Heart left ventricle (tissue), 16 donors: ENCODE measurements around the gene PLXNB3. TPM values are rescaled to one million over a fixed set of nuclear protein-coding genes. Genes with fewer than 3 reads are reported as not detected.

Experiments
- ATAC-seq, 4 donors: fragments of 200-7000 bp; cut with Tn5 transposase; one replicate each; pipeline ENCODE4 v1.9.1; 2020 to 2022; ENCODE audit warnings: moderate library complexity in 4 of 4, mild to moderate bottlenecking in 3 of 4, moderate number of reproducible peaks in 1 of 4
- DNase-seq, 5 donors: peaks; one replicate each; pipeline ENCODE4 v3.0.0-alpha.2; 2020
- H3K27ac ChIP-seq, 12 donors: fragments of 200-600 bp; sonication (generic) in 4 of 12; one replicate each; pipeline versions ENCODE4 v1.5.0 to v1.8.0; 2016 to 2022; ENCODE audit warnings: mild to moderate bottlenecking in 2 of 12
- H3K27me3 ChIP-seq, 9 donors: fragments of 200-600 bp; sonication (generic) in 2 of 9; one replicate each; pipeline versions ENCODE4 v1.5.1 to v1.8.0; 2016 to 2022; ENCODE audit warnings: mild to moderate bottlenecking in 3 of 9
- H3K36me3 ChIP-seq, 9 donors: fragments of 200-600 bp; sonication (generic) in 2 of 9; one replicate each; pipeline versions ENCODE4 v1.5.0 to v1.8.0; 2018 to 2022; ENCODE audit warnings: mild to moderate bottlenecking in 2 of 9
- H3K4me1 ChIP-seq, 12 donors: fragments of 200-600 bp; sonication (generic) in 4 of 12; one replicate each; pipeline versions ENCODE4 v1.5.0 to v1.8.0; 2016 to 2022; ENCODE audit warnings: mild to moderate bottlenecking in 3 of 12
- H3K4me3 ChIP-seq, 12 donors: fragments of 200-600 bp; sonication (generic) in 4 of 12; one replicate each; pipeline versions ENCODE4 v1.5.0 to v1.8.0; 2017 to 2022; ENCODE audit warnings: mild to moderate bottlenecking in 9 of 12, moderate library complexity in 4 of 12
- H3K9me3 ChIP-seq, 12 donors: fragments of 200-600 bp; sonication (generic) in 4 of 12; one replicate each; pipeline versions ENCODE4 v1.5.0 to v1.8.0; 2016 to 2022; ENCODE audit warnings: mild to moderate bottlenecking in 1 of 12
- CTCF ChIP-seq, 12 donors: fragments of 200-600 bp; sonication (generic) in 4 of 12; IDR thresholded peaks; one replicate each; pipeline versions ENCODE4 v1.5.0 to v1.8.0; 2018 to 2022; ENCODE audit warnings: antibody characterized with exemption in 12 of 12, mild to moderate bottlenecking in 5 of 12
- POLR2A ChIP-seq, 2 donors: fragments of 450-650 bp; IDR thresholded peaks; one replicate each; pipeline ENCODE4 v1.6.1; 2017; ENCODE audit warnings: antibody characterized with exemption in 2 of 2, mild to moderate bottlenecking in 2 of 2, moderate library complexity in 2 of 2
- WGBS, 4 donors: extraction: QIAGEN DNeasy Blood & Tissue Kit in 2 of 4; methylation state at CpG; one replicate each; pipeline versions ENCODE4 v1.1.5 to v1.1.7; 2013 to 2018; 5-methylcytosine and 5-hydroxymethylcytosine counted together
- intact Hi-C, 10 donors: fragments of 100-400 bp; cut with DNase I; formaldehyde crosslinking; loops; one replicate each; pipeline versions ENCODE4 v1.11.1 to v1.14.2; 2022
- polyA plus RNA-seq, 2 donors: library from polyadenylated mRNA; stranded (reverse); fragments of 200-250 nt; gene quantifications; one replicate each; pipeline ENCODE4 v1.2.3, GENCODE V29; 2013
- total RNA-seq, 9 donors: library from RNA; depleted of rRNA in 2 of 9; stranded (reverse); fragments of >200 nt in 2 of 9; fragmentation: NEBNext Ultra II Directional in 3 of 9; extraction: Animal tissue kit (Norgen Biotek cat#: 25700) in 3 of 9; gene quantifications; one replicate each; pipeline versions ENCODE4 v1.1.0 to v1.2.4, GENCODE V29; 2016 to 2023
- donor health status: ischemic (EF 13 %, LVEDD 7.1; RV severe dilation, severe dysfunction).
- donor health status: healthy with polysubstance abuse.
- donor health status: DM: no; HTN: yes; CAD: no.
- donor health status: DM: no; HTN: no; CAD: no.
- donor health status: ischemic (EF 25% LVEDD 6.9; RV normal size, moderate dysfunction).
- donor health status: ischemic (EF 25% LVEDD 5.7; RV mildly dilated, moderate dysfunction).
- donor health status: healthy.
- donor health status: DM: yes; HTN: yes; CAD: no.
- donor health status: ischemic (EF 35%, LVEDD 5.7; RV mildly dilated, moderate dysfunction).
- donor health status: nonischemic (EF 11% LVEDD 7.7; RV severe dilation, severe dysfunction).
- donor health status: DM: yes; HTN: yes; CAD: no.
- donor health status: PGD.
- donor health status: ischemic (EF 29% LVEDD 5.4; RV normal size, mild dysfunction).
- donor health status: nonischemic (EF 23%, LVEDD 6.1; RV moderate dilation, normal function).

The PLXNB3 gene
- total and polyA plus RNA-seq, 11 donors, result 0.51 to 8.6 (median 2.8) TPM

- Histone ChIP-seq H3K36me3 (peaks cover 0 to 37% (median 24%) of the 10 kb centered on the region in 9 donors), H3K27me3 (peaks cover 0 to 4% (median 0%) of the 10 kb centered on the region in 9 donors), H3K9me3 (peaks cover 0 to 26% (median 0%) of the 10 kb centered on the region in 12 donors), H3K4me1 (peaks cover 0 to 35% (median 19%) of the 10 kb centered on the region in 12 donors), H3K4me3 (no peak overlapping the region), H3K27ac (no peak overlapping the region)
- TF ChIP-seq CTCF (IDR thresholded peaks at IDR 0.05) (no peak), POLR2A (IDR thresholded peaks at IDR 0.05) (no peak)
- DNase-seq (no peak), ATAC-seq (no peak)
- WGBS, 4 donors, result 74 to 81% (median 77%) methylated on average over 17 of the region's 17 CpGs
- intact Hi-C loops, result loop anchor here in 3 of 10 donors (5.0 to 10.0 kb wide), 2 partner anchors 134 to 136 kb away; partner anchors contain the start of gene ARHGAP4 (in 3 of the 3)
These were observed 27.2 kb downstream of the PLXNB3 start for GRCh38 chrX:153791104-153791852.

- peaks cover 0 to 34% (median 23%) of the 10 kb centered on the region in 9 donors for H3K36me3 ChIP-seq
- intact Hi-C loops, result loop anchor here in 3 of 10 donors (5.0 to 10.0 kb wide), 2 partner anchors 132 to 135 kb away; partner anchors contain the start of gene ARHGAP4 (in 3 of the 3)
- H3K4me3 ChIP-seq, result peak overlapping the region in 3 of 12 donors; percentile 69 to 91 (median 74)
- WGBS, 4 donors, result 73 to 90% (median 81%) methylated on average over 4 to 6 of the region's 6 CpGs
- H3K27me3 ChIP-seq, result peaks cover 0 to 4% (median 0%) of the 10 kb centered on the region in 9 donors
- H3K27ac ChIP-seq, result no peak overlapping the region
- TF ChIP-seq CTCF (IDR thresholded peaks at IDR 0.05) (no peak), POLR2A (IDR thresholded peaks at IDR 0.05) (no peak)
- DNase-seq, result no peak
- peaks cover 0 to 29% (median 0%) of the 10 kb centered on the region in 12 donors for H3K9me3 ChIP-seq
- no peak for ATAC-seq
- H3K4me1 ChIP-seq, result peaks cover 0 to 37% (median 20%) of the 10 kb centered on the region in 12 donors
These were observed 28.3 kb downstream of the PLXNB3 start for GRCh38 chrX:153792368-153792767.

GRCh38 chrX:153793291-153793690, 29.2 kb downstream of the PLXNB3 start:
- no peak for DNase-seq
- Histone ChIP-seq H3K9me3 (peaks cover 0 to 36% (median 0%) of the 10 kb centered on the region in 12 donors), H3K27ac (peak overlapping the region; percentile 86 to 99 (median 96)), H3K27me3 (peaks cover 0 to 4% (median 0%) of the 10 kb centered on the region in 9 donors), H3K4me3 (peak overlapping the region; percentile 46 to 91 (median 74)), H3K36me3 (peaks cover 0 to 32% (median 21%) of the 10 kb centered on the region in 9 donors), H3K4me1 (peaks cover 0 to 37% (median 20%) of the 10 kb centered on the region in 12 donors)
- ATAC-seq, result peak in 1 of 4 donors; percentile 6
- TF ChIP-seq POLR2A (IDR thresholded peaks at IDR 0.05) (no peak), CTCF (IDR thresholded peaks at IDR 0.05) (no peak)
- 4 to 46% (median 26%) methylated on average over 7 of the region's 7 CpGs for WGBS, 4 donors
- intact Hi-C loops, result loop anchor here in 3 of 10 donors (5.0 to 10.0 kb wide), 2 partner anchors 132 to 134 kb away; partner anchors contain the start of gene ARHGAP4 (in 3 of the 3)
